Gastroesophageal sphincter (tissue), 4 donors: Measurements from ENCODE around the gene IKZF4. TPM values are rescaled to one million over a fixed set of nuclear protein-coding genes. Genes with fewer than 3 reads are reported as not detected.
"Not testable (repeated sequence)": the region's sequence is repeated elsewhere in the genome, so short reads cannot be mapped to it uniquely, and the experiment has no call there.

Experiments
- ATAC-seq: fragments of 150-250 bp; one replicate; pipeline ENCODE4 v1.9.1; 2016; ENCODE audit warnings: mild to moderate bottlenecking, moderate library complexity
- H3K27ac ChIP-seq, 4 donors: fragments of 200-600 bp; sonication (generic) in 3 of 4; 1 replicate in 3 of 4; 2 replicates in 1 of 4; pipeline ENCODE4 v1.5.1; 2016 to 2019
- H3K27me3 ChIP-seq: fragments of 200-600 bp; sonication (generic); one replicate; pipeline ENCODE4 v1.5.1; 2019
- H3K36me3 ChIP-seq, 2 donors: fragments of 200-600 bp; sonication (generic); one replicate each; pipeline ENCODE4 v1.5.1; 2019; ENCODE audit warnings: control low read depth in 1 of 2
- H3K4me1 ChIP-seq, 3 donors: fragments of 200-600 bp; sonication (generic); 1 replicate in 2 of 3; 2 replicates in 1 of 3; pipeline ENCODE4 v1.5.1; 2016 to 2019; ENCODE audit warnings: control low read depth in 2 of 3
- H3K4me3 ChIP-seq, 2 donors: fragments of 200-600 bp; sonication (generic); one replicate each; pipeline ENCODE4 v1.5.1; 2019; ENCODE audit warnings: mild to moderate bottlenecking in 1 of 2, moderate library complexity in 1 of 2
- H3K9me3 ChIP-seq, 3 donors: fragments of 200-600 bp; sonication (generic); one replicate each; pipeline ENCODE4 v1.5.1; 2017 to 2019; ENCODE audit warnings: control low read depth in 2 of 3
- CTCF ChIP-seq, 4 experiments: fragments of 200-600 bp in 2 of 4; fragments of 450-650 bp in 2 of 4; sonication (generic) in 1 of 4; IDR thresholded peaks; one replicate each; pipeline ENCODE4 v1.5.1; 2017 to 2019; ENCODE audit warnings: antibody characterized with exemption in 4 of 4, mild to moderate bottlenecking in 2 of 4, moderate library complexity in 2 of 4
- EP300 ChIP-seq: sonication (generic); formaldehyde crosslinking; IDR thresholded peaks from one replicate; pipeline ENCODE4 v1.6.1; 2017; ENCODE audit warnings: antibody characterized with exemption, mild to moderate bottlenecking
- POLR2A ChIP-seq, 2 donors: fragments of 450-650 bp; IDR thresholded peaks; one replicate each; pipeline ENCODE4 v1.6.1; 2017; ENCODE audit warnings: antibody characterized with exemption in 2 of 2, mild to moderate bottlenecking in 2 of 2, moderate library complexity in 1 of 2
- POLR2AphosphoS5 ChIP-seq: sonication (generic); formaldehyde crosslinking; IDR thresholded peaks from one replicate; pipeline ENCODE4 v1.6.1; 2017; ENCODE audit warnings: antibody characterized with exemption
- WGBS, 2 donors: methylation state at CpG; one replicate each; pipeline ENCODE4 v1.1.5; 2018; ENCODE audit warnings: low coverage in 1 of 2; 5-methylcytosine and 5-hydroxymethylcytosine counted together
- total RNA-seq, 4 donors: library from RNA; depleted of rRNA; stranded (reverse); fragments of >200 nt; gene quantifications; one replicate each; pipeline ENCODE4 v1.1.0, GENCODE V29; 2016

IKZF4 gene
- total RNA-seq, 4 donors from 2014 or later = 5.1 to 7.3 (median 6.5) TPM

DNA sequence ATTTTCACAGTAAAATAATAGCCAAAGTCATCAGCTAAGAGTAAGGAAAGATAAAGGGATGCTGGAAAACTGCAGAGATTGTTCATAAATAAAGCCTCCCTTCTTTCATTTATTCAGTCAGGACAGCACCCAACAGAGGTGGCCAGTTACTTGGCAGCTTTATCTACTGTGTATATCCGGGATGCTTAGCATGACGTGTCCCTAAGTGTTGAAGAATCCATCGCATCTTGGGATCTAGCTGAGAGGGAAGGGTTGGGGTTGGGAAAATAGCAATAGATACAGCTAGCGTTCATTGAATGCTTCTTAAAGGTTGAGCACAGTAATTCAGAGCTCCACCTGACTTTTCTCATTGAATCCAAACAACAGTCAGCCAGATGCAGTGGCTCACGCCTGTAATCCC lies 53.6 kb downstream of the IKZF4 start:
- Histone ChIP-seq H3K4me1 (peaks cover 0 to 8% (median 0%) of the 10 kb centered on the region in 3 donors), H3K36me3 (no peaks in the 10 kb centered on the region), H3K9me3 (no peaks in the 10 kb centered on the region), H3K27ac (no peak overlapping the region), H3K27me3 (peaks cover 3% of the 10 kb centered on the region), H3K4me3 (no peak overlapping the region)
- 62 to 64% methylated on average over 3 of the region's 5 CpGs for whole genome bisulfite sequencing, 2 donors
- ATAC-seq = no peak
- TF ChIP-seq CTCF (IDR thresholded peaks at IDR 0.05) (no peak), POLR2AphosphoS5 (no peak), POLR2A (IDR thresholded peaks at IDR 0.05) (no peak), EP300 (no peak)

GRCh38 chr12:56077966-56078365 lies 57.1 kb downstream of the IKZF4 start:
- Histone ChIP-seq H3K27me3 (peaks cover 22% of the 10 kb centered on the region), H3K4me1 (peaks cover 0 to 22% (median 6%) of the 10 kb centered on the region in 3 donors)
- 68 to 89% methylated on average over 5 of the region's 9 CpGs for WGBS, 2 donors
- not testable (repeated sequence) for H3K4me3 ChIP-seq, H3K36me3 ChIP-seq, ATAC-seq, H3K27ac ChIP-seq, H3K9me3 ChIP-seq

GRCh38 chr12:56078427-56078826 lies 57.6 kb downstream of the IKZF4 start:
- WGBS, 2 donors = no CpG with 5 or more reads among the region's 1 CpG
- peaks cover 22% of the 10 kb centered on the region for H3K27me3 ChIP-seq
- ATAC-seq = no peak
- no peak overlapping the region for H3K4me3 ChIP-seq
- H3K36me3 ChIP-seq = no peaks in the 10 kb centered on the region
- H3K4me1 ChIP-seq = peaks cover 0 to 22% (median 6%) of the 10 kb centered on the region in 3 donors
- H3K9me3 ChIP-seq = no peaks in the 10 kb centered on the region
- TF ChIP-seq CTCF (IDR thresholded peaks at IDR 0.05) (no peak), POLR2AphosphoS5 (no peak), POLR2A (IDR thresholded peaks at IDR 0.05) (no peak), EP300 (no peak)
- H3K27ac ChIP-seq = peak overlapping the region in 2 of 4 donors; percentile 76 to 77

- no peaks in the 10 kb centered on the region for H3K9me3 ChIP-seq
- H3K36me3 ChIP-seq = no peaks in the 10 kb centered on the region
- peaks cover 0 to 22% (median 6%) of the 10 kb centered on the region in 3 donors for H3K4me1 ChIP-seq
- TF ChIP-seq CTCF (IDR thresholded peaks at IDR 0.05) (peak; percentile 66 to 79 (median 74)), EP300 (no peak)
- peaks cover 22% of the 10 kb centered on the region for H3K27me3 ChIP-seq
- ATAC-seq = peak; percentile 91
- H3K4me3 ChIP-seq = peak overlapping the region; percentile 35 to 58
- peak overlapping the region in 3 of 4 donors; percentile 73 to 77 (median 76) for H3K27ac ChIP-seq
- WGBS, 2 donors = 1% methylated on average over 10 of the region's 50 CpGs; no CpG with 5 or more reads in 1 of the 2 donors
These were observed 58.3 kb downstream of the IKZF4 start for GRCh38 chr12:56078931-56079722.

DNA sequence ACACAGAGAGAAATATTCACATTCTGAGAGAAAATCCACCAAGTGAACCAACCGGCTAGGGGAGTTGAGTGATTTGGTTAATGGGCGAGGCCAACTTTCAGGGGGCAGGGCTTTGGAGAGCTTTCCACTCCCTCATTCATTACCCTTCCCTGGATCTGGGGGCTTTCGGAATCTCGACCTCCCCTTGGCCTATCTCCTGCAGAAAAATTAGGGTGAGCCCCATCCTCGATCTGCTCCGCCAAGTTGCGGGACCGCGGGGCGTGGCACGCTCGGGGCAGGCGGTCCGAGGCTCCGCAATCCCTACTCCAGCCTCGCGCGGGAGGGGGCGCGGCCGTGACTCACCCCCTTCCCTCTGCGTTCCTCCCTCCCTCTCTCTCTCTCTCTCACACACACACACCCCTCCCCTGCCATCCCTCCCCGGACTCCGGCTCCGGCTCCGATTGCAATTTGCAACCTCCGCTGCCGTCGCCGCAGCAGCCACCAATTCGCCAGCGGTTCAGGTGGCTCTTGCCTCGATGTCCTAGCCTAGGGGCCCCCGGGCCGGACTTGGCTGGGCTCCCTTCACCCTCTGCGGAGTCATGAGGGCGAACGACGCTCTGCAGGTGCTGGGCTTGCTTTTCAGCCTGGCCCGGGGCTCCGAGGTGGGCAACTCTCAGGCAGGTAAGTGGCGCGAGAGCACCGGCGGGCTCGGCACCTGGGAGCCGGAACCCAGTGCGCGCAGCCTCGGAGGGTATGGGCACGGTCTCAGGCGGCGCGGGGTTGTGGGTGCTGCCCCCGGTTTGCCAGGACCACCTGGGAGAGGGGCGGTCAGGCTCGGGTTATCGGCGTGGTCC lies 59.1 kb downstream of the IKZF4 start, which contains the start of gene ERBB3:
Gene ERBB3 (plus strand): TSS at position 443 of the 833 bp plus-strand sequence. CDS start 136 bp downstream, at position 579.
- H3K27ac ChIP-seq = peak within 1 kb of the TSS in 3 of 4 donors; percentile 73 to 77 (median 76)
- 0 to 4% methylated on average over 8 to 13 of the region's 59 CpGs for WGBS, 2 donors

More for the DNA sequence above, 59.1 kb downstream of the IKZF4 start, which contains the start of gene ERBB3:
- Histone ChIP-seq H3K27me3 (peaks cover 22% of the 10 kb centered on the region), H3K36me3 (no peaks in the 10 kb centered on the region), H3K9me3 (no peaks in the 10 kb centered on the region), H3K4me3 (peak within 1 kb of the TSS; percentile 35 to 58), H3K4me1 (peaks cover 0 to 22% (median 6%) of the 10 kb centered on the region in 3 donors)
- TF ChIP-seq POLR2AphosphoS5 = peak; percentile 46
- TF ChIP-seq EP300 = no peak
- TF ChIP-seq POLR2A (IDR thresholded peaks at IDR 0.05) = no peak
- TF ChIP-seq CTCF (IDR thresholded peaks at IDR 0.05) = peak in 1 of 4 experiments; percentile 43
- ATAC-seq = peak; percentile 86
